ENCODE results near the gene SIRT7.

DNA sequence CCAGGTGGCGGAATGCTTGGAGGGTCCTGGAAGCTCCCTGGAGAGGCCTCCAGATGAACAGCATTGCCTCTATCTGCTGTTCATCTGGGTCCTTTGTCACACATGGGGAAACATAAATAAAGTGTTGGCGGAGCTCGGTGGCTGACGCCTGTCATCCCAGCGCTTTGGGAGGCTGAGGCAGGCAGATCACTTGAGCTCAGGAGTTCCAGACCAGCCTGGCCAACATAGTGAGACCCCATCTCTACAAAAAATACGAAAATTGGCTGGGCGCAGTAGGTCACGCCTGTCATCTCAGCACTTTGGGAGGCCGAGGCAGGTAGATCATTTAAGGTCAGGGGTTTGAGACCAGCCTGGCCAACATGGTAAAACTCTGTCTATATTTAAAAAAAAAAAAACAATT lies 26.9 kb upstream of the SIRT7 start:
- TF ChIP-seq, protein P1, sequence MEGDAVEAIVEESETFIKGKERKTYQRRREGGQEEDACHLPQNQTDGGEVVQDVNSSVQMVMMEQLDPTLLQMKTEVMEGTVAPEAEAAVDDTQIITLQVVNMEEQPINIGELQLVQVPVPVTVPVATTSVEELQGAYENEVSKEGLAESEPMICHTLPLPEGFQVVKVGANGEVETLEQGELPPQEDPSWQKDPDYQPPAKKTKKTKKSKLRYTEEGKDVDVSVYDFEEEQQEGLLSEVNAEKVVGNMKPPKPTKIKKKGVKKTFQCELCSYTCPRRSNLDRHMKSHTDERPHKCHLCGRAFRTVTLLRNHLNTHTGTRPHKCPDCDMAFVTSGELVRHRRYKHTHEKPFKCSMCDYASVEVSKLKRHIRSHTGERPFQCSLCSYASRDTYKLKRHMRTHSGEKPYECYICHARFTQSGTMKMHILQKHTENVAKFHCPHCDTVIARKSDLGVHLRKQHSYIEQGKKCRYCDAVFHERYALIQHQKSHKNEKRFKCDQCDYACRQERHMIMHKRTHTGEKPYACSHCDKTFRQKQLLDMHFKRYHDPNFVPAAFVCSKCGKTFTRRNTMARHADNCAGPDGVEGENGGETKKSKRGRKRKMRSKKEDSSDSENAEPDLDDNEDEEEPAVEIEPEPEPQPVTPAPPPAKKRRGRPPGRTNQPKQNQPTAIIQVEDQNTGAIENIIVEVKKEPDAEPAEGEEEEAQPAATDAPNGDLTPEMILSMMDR (IDR thresholded peaks at IDR 0.05) = no peak
- no peak for TF ChIP-seq POLR2A (IDR thresholded peaks at IDR 0.05)

All from heart left ventricle (tissue), 13 donors.